Loucy (cell line): ENCODE results near the gene RALGAPA1.

Experiments used
- H2AFZ ChIP-seq: fragments of 200-600 bp; sonication (generic); 2 replicates; pipeline ENCODE4 v1.6.0; 2016; ENCODE audit warnings: antibody characterized with exemption, mild to moderate bottlenecking, low read length, moderate library complexity
- H3F3A ChIP-seq: fragments of 200-600 bp; 2 replicates; pipeline ENCODE4 v1.6.0; 2016; ENCODE audit warnings: antibody characterized with exemption, low read depth, mild to moderate bottlenecking
- H3K27me3 ChIP-seq: fragments of 200-600 bp; sonication (generic); 2 replicates; pipeline ENCODE4 v1.6.1; 2014; ENCODE audit warnings: low read length, mild to moderate bottlenecking; ENCODE audit not compliant: insufficient read depth, poor library complexity, severe bottlenecking
- H3K36me3 ChIP-seq: fragments of 200-600 bp; sonication (generic); 2 replicates; pipeline ENCODE4 v1.6.1; 2016; ENCODE audit warnings: low read length; ENCODE audit not compliant: insufficient read depth
- H3K4me1 ChIP-seq: fragments of 200-600 bp; sonication (generic); 2 replicates; pipeline ENCODE4 v1.5.1; 2014; ENCODE audit warnings: low read length, mild to moderate bottlenecking; ENCODE audit not compliant: insufficient read depth, poor library complexity, severe bottlenecking
- H3K4me2 ChIP-seq: fragments of 200-600 bp; sonication (generic); 2 replicates; pipeline ENCODE4 v1.6.0; 2014; ENCODE audit warnings: antibody characterized with exemption, low read length, low read depth, mild to moderate bottlenecking; ENCODE audit not compliant: poor library complexity, severe bottlenecking
- H3K4me3 ChIP-seq: fragments of 200-600 bp; sonication (generic); 2 replicates; pipeline ENCODE4 v1.5.1; 2014; ENCODE audit warnings: low read length, mild to moderate bottlenecking, mixed read lengths; ENCODE audit not compliant: poor library complexity, severe bottlenecking
- H3K79me2 ChIP-seq: fragments of 200-600 bp; sonication (generic); 2 replicates; pipeline ENCODE4 v1.6.1; 2014; ENCODE audit warnings: low read length; ENCODE audit not compliant: insufficient read depth
- H3K9ac ChIP-seq: fragments of 200-600 bp; sonication (generic); 2 replicates; pipeline ENCODE4 v1.6.0; 2014; ENCODE audit warnings: mild to moderate bottlenecking, low read depth, low read length, moderate library complexity; ENCODE audit not compliant: poor library complexity, severe bottlenecking
- H3K9me2 ChIP-seq: fragments of 200-600 bp; sonication (generic); replicated peaks from 2 replicates; pipeline ENCODE4 v1.6.1; 2016; ENCODE audit warnings: low read depth, low read length, mixed read lengths
- H3K9me3 ChIP-seq: fragments of 200-600 bp; sonication (generic); 2 replicates; pipeline ENCODE4 v1.6.1; 2014; ENCODE audit warnings: mild to moderate bottlenecking, antibody characterized with exemption, low read length, low read depth; ENCODE audit not compliant: insufficient read depth
- H4K20me1 ChIP-seq: fragments of 200-600 bp; sonication (generic); 2 replicates; pipeline ENCODE4 v1.6.0; 2014; ENCODE audit warnings: antibody characterized with exemption, low read length, mild to moderate bottlenecking; ENCODE audit not compliant: insufficient read depth, poor library complexity, severe bottlenecking
- CTCF ChIP-seq: fragments of 200-600 bp; sonication (generic); conservative IDR thresholded peaks from 2 replicates; pipeline ENCODE4 v1.5.1; 2014; ENCODE audit warnings: mild to moderate bottlenecking, antibody characterized with exemption, low read length
- EZH2phosphoT487 ChIP-seq: fragments of 200-600 bp; IDR thresholded peaks from 2 replicates; pipeline ENCODE4 v1.6.1; 2018; ENCODE audit warnings: antibody characterized with exemption, mild to moderate bottlenecking, moderate library complexity, borderline replicate concordance

RALGAPA1 gene

GRCh38 chr14:35571598-35571997, 237.5 kb downstream of the RALGAPA1 start:
- H4K20me1 ChIP-seq = no peaks in the 10 kb centered on the region
- no peaks in the 10 kb centered on the region for H3K79me2 ChIP-seq
- TF ChIP-seq EZH2phosphoT487 = no peak
- TF ChIP-seq CTCF = no peak
- H3K27me3 ChIP-seq = no peaks in the 10 kb centered on the region
- no peak overlapping the region for H3K4me3 ChIP-seq
- no peak overlapping the region for H3K9ac ChIP-seq
- no peaks in the 10 kb centered on the region for H3K9me3 ChIP-seq
- no peak overlapping the region for H2AFZ ChIP-seq
- H3K9me2 ChIP-seq = no peaks in the 10 kb centered on the region
- H3K4me2 ChIP-seq = no peak overlapping the region
- no peaks in the 10 kb centered on the region for H3K4me1 ChIP-seq
- H3K36me3 ChIP-seq = no peaks in the 10 kb centered on the region
- no peaks in the 10 kb centered on the region for H3F3A ChIP-seq

- no peak for TF ChIP-seq CTCF
- Histone ChIP-seq H3K9me2 (no peaks in the 10 kb centered on the region), H4K20me1 (no peaks in the 10 kb centered on the region), H3F3A (no peaks in the 10 kb centered on the region), H3K4me2 (no peak overlapping the region), H3K79me2 (no peaks in the 10 kb centered on the region), H3K27me3 (no peaks in the 10 kb centered on the region), H3K4me3 (no peak overlapping the region), H2AFZ (no peak overlapping the region), H3K36me3 (no peaks in the 10 kb centered on the region), H3K9ac (no peak overlapping the region), H3K9me3 (no peaks in the 10 kb centered on the region), H3K4me1 (no peaks in the 10 kb centered on the region)
These were observed 243.1 kb downstream of the RALGAPA1 start for GRCh38 chr14:35565871-35566464.

- Histone ChIP-seq H3K36me3 (no peaks in the 10 kb centered on the region), H3K9me3 (no peaks in the 10 kb centered on the region), H2AFZ (no peak overlapping the region), H3K4me2 (no peak overlapping the region), H3F3A (no peaks in the 10 kb centered on the region), H3K4me3 (no peak overlapping the region), H3K9ac (no peak overlapping the region), H3K79me2 (no peaks in the 10 kb centered on the region), H3K27me3 (no peaks in the 10 kb centered on the region), H4K20me1 (no peaks in the 10 kb centered on the region), H3K9me2 (no peaks in the 10 kb centered on the region), H3K4me1 (peaks cover 4% of the 10 kb centered on the region)
- TF ChIP-seq CTCF (no peak), EZH2phosphoT487 (no peak)
These were observed 250.4 kb downstream of the RALGAPA1 start for GRCh38 chr14:35558680-35559079.
